HAP-1 (cell line): ENCODE results near the gene BRICD5.

Experiments
- DNase-seq, 2 experiments: peaks; one replicate each; pipeline ENCODE4 v3.0.0-alpha.2; 2016 to 2020; ENCODE audit warnings: low spot score in 2 of 2
- H3K27me3 ChIP-seq: fragments of 250-450 bp; sonication (Bioruptor Pico); 2 replicates; pipeline ENCODE4 v1.5.1; 2020; ENCODE audit warnings: low read depth, mild to moderate bottlenecking, moderate library complexity
- H3K36me3 ChIP-seq: fragments of 250-450 bp; sonication (Bioruptor Pico); replicated peaks from 2 replicates; pipeline ENCODE4 v1.5.1; 2020; ENCODE audit warnings: mild to moderate bottlenecking
- H3K4me1 ChIP-seq: fragments of 250-450 bp; sonication (Bioruptor Pico); 2 replicates; pipeline ENCODE4 v1.5.1; 2020; ENCODE audit warnings: mild to moderate bottlenecking
- H3K4me3 ChIP-seq: fragments of 250-450 bp; sonication (Bioruptor Pico); 2 replicates; pipeline ENCODE4 v1.5.1; 2020; ENCODE audit warnings: mild to moderate bottlenecking, moderate library complexity
- H3K9me3 ChIP-seq: fragments of 250-450 bp; sonication (Bioruptor Pico); 2 replicates; pipeline ENCODE4 v1.5.1; 2020; ENCODE audit warnings: mild to moderate bottlenecking, moderate library complexity
- in situ Hi-C: fragments of 300-500 bp; cut with MboI; formaldehyde crosslinking; loops from 3 replicates; pipeline ENCODE4 v1.14.3; 2020; ENCODE audit warnings: low sequenced_read_pairs, inconsistent platforms, mixed read lengths

Gene BRICD5

GRCh38 chr16:2233872-2234812 lies 23.5 kb upstream of the BRICD5 start:
- DNase-seq, result no peak
- no peak overlapping the region for H3K4me3 ChIP-seq
- no peaks in the 10 kb centered on the region for H3K9me3 ChIP-seq
- no peaks in the 10 kb centered on the region for H3K27me3 ChIP-seq
- H3K36me3 ChIP-seq, result peaks cover 49% of the 10 kb centered on the region
- no peaks in the 10 kb centered on the region for H3K4me1 ChIP-seq
- in situ Hi-C loops, result no loop called here

- no peak for DNase-seq
- Histone ChIP-seq H3K36me3 (peaks cover 59% of the 10 kb centered on the region), H3K4me1 (no peaks in the 10 kb centered on the region), H3K9me3 (no peaks in the 10 kb centered on the region), H3K4me3 (no peak overlapping the region), H3K27me3 (no peaks in the 10 kb centered on the region)
- in situ Hi-C loops, result no loop called here
Measured at GRCh38 chr16:2233046-2233775, 22.5 kb upstream of the BRICD5 start.

- H3K4me1 ChIP-seq, result no peaks in the 10 kb centered on the region
- H3K27me3 ChIP-seq, result no peaks in the 10 kb centered on the region
- in situ Hi-C loops, result no loop called here
- no peak overlapping the region for H3K4me3 ChIP-seq
- peaks cover 63% of the 10 kb centered on the region for H3K36me3 ChIP-seq
- DNase-seq, result no peak
- no peaks in the 10 kb centered on the region for H3K9me3 ChIP-seq
Measured at GRCh38 chr16:2232094-2232990, 21.7 kb upstream of the BRICD5 start.

GRCh38 chr16:2231016-2231931 lies 20.6 kb upstream of the BRICD5 start:
- Histone ChIP-seq H3K36me3 (peaks cover 65% of the 10 kb centered on the region), H3K27me3 (no peaks in the 10 kb centered on the region), H3K4me1 (no peaks in the 10 kb centered on the region), H3K9me3 (no peaks in the 10 kb centered on the region), H3K4me3 (no peak overlapping the region)
- in situ Hi-C loops, result no loop called here
- DNase-seq, result no peak

GRCh38 chr16:2230376-2230775 lies 19.7 kb upstream of the BRICD5 start:
- H3K4me3 ChIP-seq, result no peak overlapping the region
- no peaks in the 10 kb centered on the region for H3K27me3 ChIP-seq
- no peak for DNase-seq
- peaks cover 66% of the 10 kb centered on the region for H3K36me3 ChIP-seq
- in situ Hi-C loops, result no loop called here
- no peaks in the 10 kb centered on the region for H3K4me1 ChIP-seq
- H3K9me3 ChIP-seq, result no peaks in the 10 kb centered on the region

- DNase-seq, result no peak
- in situ Hi-C loops, result no loop called here
- Histone ChIP-seq H3K27me3 (no peaks in the 10 kb centered on the region), H3K4me1 (peaks cover 1% of the 10 kb centered on the region; the same call in 1 of the 2 replicates), H3K4me3 (no peak overlapping the region), H3K9me3 (no peaks in the 10 kb centered on the region), H3K36me3 (peaks cover 61% of the 10 kb centered on the region)
Measured at GRCh38 chr16:2229632-2230250, 19.1 kb upstream of the BRICD5 start.

- no peak overlapping the region for H3K4me3 ChIP-seq
- H3K36me3 ChIP-seq, result peaks cover 58% of the 10 kb centered on the region
- peaks cover 5% of the 10 kb centered on the region; the same call in 1 of the 2 replicates for H3K4me1 ChIP-seq
- in situ Hi-C loops, result no loop called here
- DNase-seq, result no peak
- no peaks in the 10 kb centered on the region for H3K9me3 ChIP-seq
- H3K27me3 ChIP-seq, result no peaks in the 10 kb centered on the region
Measured at GRCh38 chr16:2229091-2229490, 18.4 kb upstream of the BRICD5 start.

GRCh38 chr16:2228161-2228824 lies 17.6 kb upstream of the BRICD5 start:
- H3K4me1 ChIP-seq, result peaks cover 5% of the 10 kb centered on the region; the same call in 1 of the 2 replicates
- no peaks in the 10 kb centered on the region for H3K27me3 ChIP-seq
- H3K9me3 ChIP-seq, result no peaks in the 10 kb centered on the region
- no peak overlapping the region for H3K4me3 ChIP-seq
- in situ Hi-C loops, result no loop called here
- no peak for DNase-seq
- H3K36me3 ChIP-seq, result peaks cover 56% of the 10 kb centered on the region

GRCh38 chr16:2226918-2227317 lies 16.3 kb upstream of the BRICD5 start:
- H3K9me3 ChIP-seq, result no peaks in the 10 kb centered on the region
- in situ Hi-C loops, result no loop called here
- peaks cover 44% of the 10 kb centered on the region for H3K36me3 ChIP-seq
- H3K4me3 ChIP-seq, result no peak overlapping the region
- no peaks in the 10 kb centered on the region for H3K27me3 ChIP-seq
- peaks cover 9% of the 10 kb centered on the region for H3K4me1 ChIP-seq
- DNase-seq, result no peak

- Histone ChIP-seq H3K27me3 (no peaks in the 10 kb centered on the region), H3K4me1 (peaks cover 9% of the 10 kb centered on the region), H3K36me3 (peaks cover 38% of the 10 kb centered on the region), H3K9me3 (no peaks in the 10 kb centered on the region), H3K4me3 (no peak overlapping the region)
- DNase-seq, result no peak
- in situ Hi-C loops, result no loop called here
Measured at GRCh38 chr16:2226245-2226793, 15.7 kb upstream of the BRICD5 start.

GRCh38 chr16:2223942-2224486 lies 13.4 kb upstream of the BRICD5 start:
- H3K27me3 ChIP-seq, result no peaks in the 10 kb centered on the region
- H3K9me3 ChIP-seq, result no peaks in the 10 kb centered on the region
- in situ Hi-C loops, result no loop called here
- H3K4me1 ChIP-seq, result peaks cover 10% of the 10 kb centered on the region
- peaks cover 23% of the 10 kb centered on the region for H3K36me3 ChIP-seq
- DNase-seq, result peak in 1 of 2 experiments; percentile 60
- H3K4me3 ChIP-seq, result peak overlapping the region; percentile 85
